HepG2 (cell line): ENCODE results near the gene TMEM9. TPM values are rescaled to one million over a fixed set of nuclear protein-coding genes. Genes with fewer than 3 reads are reported as not detected.

Source experiments
- ATAC-seq: fragments of 200-7000 bp; cut with Tn5 transposase; 3 replicates; pipeline ENCODE4 v1.9.1; 2020; ENCODE audit warnings: mild to moderate bottlenecking, moderate library complexity
- BruUV-seq: library from RNA; stranded (reverse); fragments of 400-500 nt; replicated peaks from 2 replicates; lab custom pipeline; 2021; lab: Mats Ljungman, UMichigan
- CTCF ChIA-PET: fragments of 300-600 bp; formaldehyde crosslinking; extraction: SDS; loops from one replicate; lab custom pipeline; 2021; ENCODE audit warnings: low total read pairs, inconsistent platforms, low intra/inter-chr PET ratio; lab: Yijun Ruan, JAX
- POLR2A ChIA-PET: fragments of 350-600 bp; sonication (Branson Sonifier 250); formaldehyde crosslinking; loops from one replicate; lab custom pipeline; 2020; ENCODE audit warnings: antibody characterized with exemption, inconsistent platforms; lab: Yijun Ruan, JAX
- DNase-seq: peaks from one replicate; pipeline ENCODE4 v3.0.0-alpha.2; 2015; ENCODE audit warnings: low spot score
- FAIRE-seq: peaks from 3 replicates; lab custom pipeline; 2011; peaks lifted over from hg19 to GRCh38; lab: Jason Lieb, UNC
- H2AFZ ChIP-seq: one replicate; pipeline ENCODE4 v1.6.1; 2011; ENCODE audit warnings: low read length, inconsistent platforms
- H3K27ac ChIP-seq: fragments of 300-600 bp; 3 replicates; pipeline ENCODE4 v1.8.0; 2011; ENCODE audit warnings: mixed run types, mild to moderate bottlenecking, mixed read lengths, low read length, inconsistent platforms; ENCODE audit not compliant: insufficient read depth; ENCODE audit errors: extremely low read length
- H3K27me3 ChIP-seq, 2 experiments: fragments of 200-600 bp in 1 of 2; 2 replicates in 1 of 2; 3 replicates in 1 of 2; pipeline versions ENCODE4 v1.6.0 to v1.8.0; 2011; ENCODE audit warnings: low read length in 2 of 2, mild to moderate bottlenecking in 2 of 2, moderate library complexity in 2 of 2, inconsistent platforms in 1 of 2; ENCODE audit not compliant: insufficient read depth in 2 of 2, control insufficient read depth in 1 of 2
- H3K36me3 ChIP-seq, 2 experiments: fragments of 200-600 bp in 1 of 2; replicated peaks in 1 of 2; 2 replicates in 1 of 2; 3 replicates in 1 of 2; pipeline versions ENCODE4 v1.5.1 to v1.8.0; 2011; ENCODE audit warnings: low read length in 2 of 2, inconsistent platforms in 1 of 2; ENCODE audit not compliant: insufficient read depth in 2 of 2, control insufficient read depth in 1 of 2
- H3K4me1 ChIP-seq: 2 replicates; pipeline ENCODE4 v1.5.1; 2012; ENCODE audit warnings: low read length, inconsistent platforms; ENCODE audit not compliant: insufficient read depth
- H3K4me2 ChIP-seq: 2 replicates; pipeline ENCODE4 v1.6.0; 2011; ENCODE audit warnings: low read depth, low read length, inconsistent platforms
- H3K4me3 ChIP-seq, 3 experiments: fragments of 200-600 bp in 1 of 3; sonication (generic), shearing (Covaris generic) in 1 of 3; replicated peaks in 1 of 3; 2 replicates each; pipeline ENCODE4 v1.5.1; 2011 to 2016; ENCODE audit warnings: low read length in 3 of 3, inconsistent platforms in 2 of 3, low read depth in 2 of 3, mild to moderate bottlenecking in 2 of 3, control low read depth in 1 of 3, mixed read lengths in 1 of 3; ENCODE audit not compliant: insufficient read depth in 1 of 3
- H3K79me2 ChIP-seq: one replicate; pipeline ENCODE4 v1.6.1; 2011; ENCODE audit warnings: low read length, inconsistent platforms; ENCODE audit not compliant: insufficient read depth
- H3K9ac ChIP-seq: 2 replicates; pipeline ENCODE4 v1.6.0; 2011; ENCODE audit warnings: mild to moderate bottlenecking, low read depth, low read length, inconsistent platforms; ENCODE audit not compliant: insufficient read depth
- H3K9me3 ChIP-seq: 2 replicates; pipeline ENCODE4 v1.5.1; 2012; ENCODE audit warnings: mild to moderate bottlenecking, low read length
- H4K20me1 ChIP-seq: 2 replicates; pipeline ENCODE4 v1.6.0; 2011; ENCODE audit warnings: inconsistent platforms, mild to moderate bottlenecking, low read length, moderate library complexity; ENCODE audit not compliant: insufficient read depth
- ADNP ChIP-seq: sonication (generic); formaldehyde crosslinking; IDR thresholded peaks from 2 replicates; pipeline ENCODE4 v1.4.0; 2020; ENCODE audit warnings: missing genetic modification reagents
- AKNA ChIP-seq: sonication (generic); formaldehyde crosslinking; IDR thresholded peaks from 2 replicates; pipeline ENCODE4 v1.4.0; 2020; ENCODE audit warnings: missing genetic modification reagents, borderline replicate concordance
- ATF7 ChIP-seq, 2 experiments: fragments of 450-650 bp in 1 of 2; sonication (generic) in 1 of 2; formaldehyde crosslinking in 1 of 2; IDR thresholded peaks; 2 replicates each; pipeline versions ENCODE4 v1.4.0 to v1.6.1; 2016 to 2020; ENCODE audit warnings: antibody characterized with exemption in 1 of 2, mild to moderate bottlenecking in 1 of 2, missing genetic modification reagents in 1 of 2
- KMT2A ChIP-seq: sonication (generic); formaldehyde crosslinking; IDR thresholded peaks from 2 replicates; pipeline ENCODE4 v1.4.0; 2020; ENCODE audit warnings: missing genetic modification reagents
- PCBP2 ChIP-seq: fragments of 200-400 bp; formaldehyde crosslinking; optimal IDR thresholded peaks from 2 replicates; pipeline ENCODE3; 2018; ENCODE audit warnings: low read length, low read depth; ENCODE audit not compliant: poor library complexity, severe bottlenecking
- PLRG1 ChIP-seq: fragments of 450-650 bp; conservative IDR thresholded peaks from 2 replicates; pipeline ENCODE4 v1.6.1; 2016
- TGIF2 ChIP-seq: IDR thresholded peaks from 2 replicates; pipeline ENCODE4 v1.6.1; 2016; ENCODE audit warnings: control low read depth, missing compliant biosample characterization
- ZBTB20 ChIP-seq: sonication (generic); formaldehyde crosslinking; IDR thresholded peaks from 2 replicates; pipeline ENCODE4 v1.8.1; 2023; ENCODE audit warnings: missing genetic modification reagents, low read depth, mild to moderate bottlenecking, borderline replicate concordance
- ZFAT ChIP-seq: sonication (generic); formaldehyde crosslinking; conservative IDR thresholded peaks from 2 replicates; pipeline ENCODE4 v1.8.1; 2023; ENCODE audit warnings: missing genetic modification reagents, inconsistent platforms
- ZNF530 ChIP-seq: sonication (generic); formaldehyde crosslinking; IDR thresholded peaks from 2 replicates; pipeline ENCODE4 v1.5.0; 2020; ENCODE audit warnings: low read depth, mild to moderate bottlenecking, missing genetic modification reagents
- ZNF776 ChIP-seq: sonication (generic); formaldehyde crosslinking; IDR thresholded peaks from 2 replicates; pipeline ENCODE4 v1.4.0; 2020; ENCODE audit warnings: mild to moderate bottlenecking, missing genetic modification reagents
- ZNF891 ChIP-seq: sonication (generic); formaldehyde crosslinking; IDR thresholded peaks from 2 replicates; pipeline ENCODE4 v1.5.0; 2020; ENCODE audit warnings: mild to moderate bottlenecking, missing genetic modification reagents
- WGBS: methylation state at CpG from one replicate; pipeline ENCODE4 v1.1.6; 2017; ENCODE audit warnings: low lambda C conversion rate; 5-methylcytosine and 5-hydroxymethylcytosine counted together
- in situ Hi-C: cut with HindIII; loops from 2 replicates; pipeline ENCODE4 v1.10.0; 2017; ENCODE audit warnings: low pct_unique_long_range_greater_than_20kb; ENCODE audit not compliant: extremely low pct_ligation_motif_present
- intact Hi-C: fragments of 100-400 bp; cut with micrococcal nuclease; formaldehyde crosslinking; loops from one replicate; pipeline ENCODE4 v1.10.0; 2022; ENCODE audit not compliant: unreplicated experiment
- polyA plus RNA-seq, 8 experiments: library from polyadenylated mRNA; depleted of rRNA in 3 of 8; stranded (reverse) in 7 of 8; unstranded in 1 of 8; fragments of >200 nt; fragmentation: Illumina TruSeq in 4 of 8; extraction: Trizol in 4 of 8; gene quantifications; 2 replicates each; pipeline versions ENCODE4 v1.2.1 to v1.2.3, GENCODE V29; 2011 to 2016; ENCODE audit warnings: low read depth in 4 of 8, missing spikeins in 1 of 8, mixed read lengths in 1 of 8; ENCODE audit not compliant: insufficient read depth in 1 of 8
- total RNA-seq, 5 experiments: library from RNA; depleted of rRNA; stranded (reverse); fragments of >200 nt; fragmentation: Illumina TruSeq; extraction: Trizol; gene quantifications; 2 replicates each; pipeline ENCODE4 v1.2.3, GENCODE V29; 2016; ENCODE audit warnings: low read depth in 1 of 5
- TF ChIP-seq, protein P1 (sequence below), 2 experiments: sonication (generic) in 1 of 2; formaldehyde crosslinking in 1 of 2; IDR thresholded peaks; 2 replicates each; pipeline versions ENCODE4 v1.5.1 to v1.6.1; 2011 to 2020; ENCODE audit warnings: borderline replicate concordance in 1 of 2, low read depth in 1 of 2, low read length in 1 of 2, mild to moderate bottlenecking in 1 of 2, missing genetic modification reagents in 1 of 2, moderate library complexity in 1 of 2

TMEM9 gene
- total and polyA plus RNA-seq, 2 of the 13 experiments (the other 11 are each of a cell fraction or from before 2014, with no cell fraction given) = 60.9 to 102 TPM

GRCh38 chr1:201192261-201192788, 38.1 kb upstream of the TMEM9 start:
- no peaks in the 10 kb centered on the region for H3K9me3 ChIP-seq
- intact Hi-C loops (no loop called here), in situ Hi-C loops (no loop called here)
- no peak overlapping the region for H2AFZ ChIP-seq
- WGBS = 29% methylated on average over 2 of the region's 3 CpGs
- CTCF ChIA-PET = no interaction called here
- no peak overlapping the region for H3K4me2 ChIP-seq
- BruUV-seq = no TSS peak
- H3K4me1 ChIP-seq = no peaks in the 10 kb centered on the region
- no peaks in the 10 kb centered on the region for H3K79me2 ChIP-seq
- ATAC-seq (no peak), FAIRE-seq (no peak), DNase-seq (no peak)
- no peak overlapping the region for H3K4me3 ChIP-seq
- H4K20me1 ChIP-seq = no peaks in the 10 kb centered on the region
- no peak overlapping the region for H3K9ac ChIP-seq
- H3K27ac ChIP-seq = no peak overlapping the region
- H3K36me3 ChIP-seq = no peaks in the 10 kb centered on the region
- POLR2A ChIA-PET = interaction anchor here (0.8 kb wide), 1 partner anchor 18 kb away, joined by 3 read pairs; no protein-coding TSS in a partner anchor
- peaks cover 6 to 34% of the 10 kb centered on the region in 2 experiments for H3K27me3 ChIP-seq
- TF ChIP-seq ATF7 (IDR thresholded peaks at IDR 0.05) (no peak), ATF7 (CRISPR knock-in tag; IDR thresholded peaks at IDR 0.05) (no peak), TGIF2 (no peak), AKNA (no peak), ZNF530 (no peak), PCBP2 (no peak), KMT2A (CRISPR knock-in tag) (no peak), ZFAT (CRISPR knock-in tag) (no peak), PLRG1 (no peak), ZNF891 (CRISPR knock-in tag) (no peak), ZNF776 (CRISPR knock-in tag) (no peak), ZBTB20 (CRISPR knock-in tag) (no peak), ADNP (no peak)
- TF ChIP-seq, protein P1, sequence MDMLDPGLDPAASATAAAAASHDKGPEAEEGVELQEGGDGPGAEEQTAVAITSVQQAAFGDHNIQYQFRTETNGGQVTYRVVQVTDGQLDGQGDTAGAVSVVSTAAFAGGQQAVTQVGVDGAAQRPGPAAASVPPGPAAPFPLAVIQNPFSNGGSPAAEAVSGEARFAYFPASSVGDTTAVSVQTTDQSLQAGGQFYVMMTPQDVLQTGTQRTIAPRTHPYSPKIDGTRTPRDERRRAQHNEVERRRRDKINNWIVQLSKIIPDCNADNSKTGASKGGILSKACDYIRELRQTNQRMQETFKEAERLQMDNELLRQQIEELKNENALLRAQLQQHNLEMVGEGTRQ (IDR thresholded peaks at IDR 0.05; ENCODE audit: low read depth, low read length) = no peak
- TF ChIP-seq, protein P1 (CRISPR knock-in tag; IDR thresholded peaks at IDR 0.05; ENCODE audit: borderline replicate concordance) = no peak
